GM08714 (cell line): ENCODE results near the gene KCNK10.

Experiments
- H3K4me3 ChIP-seq: fragments of 200-500 bp; sonication (Bioruptor generic); 2 replicates; pipeline ENCODE4 v1.5.1; 2014; ENCODE audit warnings: mild to moderate bottlenecking, low read length, inconsistent platforms
- ZNF274 ChIP-seq: IDR thresholded peaks from 2 replicates; pipeline ENCODE4 v1.6.1; 2012; ENCODE audit warnings: mild to moderate bottlenecking, low read depth, low read length

KCNK10 gene

DNA sequence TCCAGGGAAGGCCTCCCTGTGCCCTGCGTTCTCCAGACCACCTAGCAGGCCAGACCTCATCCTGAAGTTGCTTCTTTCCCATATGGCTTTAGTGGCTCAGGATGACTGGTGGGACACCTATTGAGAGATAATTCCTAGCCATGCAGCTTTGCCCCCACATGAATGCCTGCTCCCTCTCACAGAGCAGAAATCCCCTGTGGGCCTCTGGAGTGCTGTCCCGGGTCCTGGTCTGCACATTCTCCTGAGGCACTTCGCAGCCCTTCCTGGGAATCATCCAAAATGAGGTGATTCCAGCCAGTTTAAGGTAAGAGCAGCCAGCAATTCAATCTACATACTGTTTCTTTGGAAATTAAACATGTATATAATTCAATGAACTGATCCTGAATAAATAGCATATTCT is 182.2 kb downstream of the KCNK10 start:
- TF ChIP-seq ZNF274, result no peak
- no peak overlapping the region for H3K4me3 ChIP-seq

DNA sequence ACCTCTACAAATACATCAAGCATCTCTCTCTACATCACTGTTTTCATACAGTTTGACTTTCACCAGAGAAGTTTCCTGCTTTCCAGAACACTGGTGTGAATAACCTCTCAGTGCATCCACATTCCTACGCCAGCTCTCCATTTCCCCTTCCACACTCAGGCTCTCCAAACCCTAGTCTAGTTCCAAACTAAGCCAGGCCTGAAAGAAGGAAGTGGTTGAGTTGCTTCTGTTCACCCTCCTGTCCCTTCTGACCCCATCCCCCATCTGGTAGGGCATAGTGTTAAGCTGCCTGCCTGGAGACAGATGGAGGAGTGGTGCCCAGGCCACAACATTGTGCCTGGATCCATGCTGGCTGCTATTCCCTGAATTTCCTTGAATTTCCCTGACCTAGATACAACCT is 185.7 kb downstream of the KCNK10 start:
- no peak for TF ChIP-seq ZNF274
- no peak overlapping the region for H3K4me3 ChIP-seq
